HG03175 (cell line): ENCODE measurements around the gene TTLL4.
"Not testable (repeated sequence)": the region's sequence is repeated elsewhere in the genome, so short reads cannot be mapped to it uniquely, and the experiment has no call there.

ENCODE experiments used
- ATAC-seq: cut with Tn5 transposase; IDR thresholded peaks from one replicate; pipeline ENCODE4 v1.9.1; 2021; ENCODE audit warnings: mild to moderate bottlenecking, moderate library complexity; ENCODE audit not compliant: unreplicated experiment

Gene TTLL4

DNA sequence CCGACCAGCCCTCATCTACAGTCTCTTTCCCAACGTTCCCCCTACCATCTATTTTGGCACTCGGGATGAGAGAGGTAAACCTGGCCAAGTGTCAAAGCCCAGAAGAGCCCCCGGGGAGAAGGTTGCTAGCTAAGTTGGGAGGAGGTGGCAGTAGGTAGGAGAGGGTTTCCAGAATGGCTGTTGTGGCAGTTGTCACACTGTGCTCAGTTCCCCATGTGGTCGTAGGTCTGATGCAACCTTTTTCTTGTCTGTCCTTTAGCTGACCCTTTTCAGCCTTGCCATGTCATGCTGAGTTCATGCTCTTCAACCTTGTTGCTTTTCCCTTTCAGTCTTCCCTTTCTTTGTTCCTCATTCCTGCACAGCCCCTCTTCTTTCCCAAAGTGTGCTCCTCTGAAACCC is 34.5 kb downstream of the TTLL4 start:
- ATAC-seq = no peak

DNA sequence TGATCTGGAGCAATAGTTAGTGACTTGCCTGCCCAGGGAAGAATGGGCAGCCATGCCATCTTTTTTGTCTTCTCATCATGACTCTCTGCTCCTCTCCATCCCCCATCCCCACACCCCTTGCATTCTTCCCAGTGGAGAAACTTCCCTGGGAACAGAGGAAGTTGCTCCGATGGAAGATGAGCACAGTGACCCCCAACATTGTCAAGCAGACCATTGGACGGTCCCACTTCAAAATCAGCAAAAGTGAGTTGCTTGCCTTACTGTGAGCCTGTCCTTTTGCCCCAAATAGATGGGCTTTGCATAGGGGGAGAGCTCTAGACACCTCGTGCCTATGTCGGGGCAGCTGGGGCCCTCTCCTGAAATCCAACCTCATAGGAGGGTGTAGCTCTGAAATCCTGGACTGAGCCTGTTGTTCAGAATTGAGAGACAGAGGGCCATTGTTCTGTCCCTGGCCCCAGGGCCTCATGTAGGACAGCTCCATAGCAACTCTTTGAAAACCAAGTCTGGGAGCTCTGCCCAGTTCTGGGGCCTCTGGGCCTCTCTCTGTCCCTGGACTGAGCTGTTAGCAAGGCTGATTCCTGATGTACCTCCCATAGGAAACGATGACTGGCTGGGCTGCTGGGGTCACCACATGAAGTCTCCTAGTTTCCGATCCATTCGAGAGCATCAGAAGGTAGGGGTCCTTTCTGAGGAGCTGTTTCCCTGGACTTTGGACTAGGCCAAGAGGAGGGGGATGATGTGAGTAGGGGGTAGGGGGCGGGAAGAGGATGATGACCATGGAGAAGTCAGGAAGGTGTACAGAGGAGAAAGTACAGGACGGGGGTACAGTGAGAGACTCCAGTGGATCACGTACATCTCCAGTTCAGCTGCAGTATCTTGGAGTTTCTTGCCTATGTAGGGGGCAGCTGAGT is 35.2 kb downstream of the TTLL4 start:
- no peak for ATAC-seq

DNA sequence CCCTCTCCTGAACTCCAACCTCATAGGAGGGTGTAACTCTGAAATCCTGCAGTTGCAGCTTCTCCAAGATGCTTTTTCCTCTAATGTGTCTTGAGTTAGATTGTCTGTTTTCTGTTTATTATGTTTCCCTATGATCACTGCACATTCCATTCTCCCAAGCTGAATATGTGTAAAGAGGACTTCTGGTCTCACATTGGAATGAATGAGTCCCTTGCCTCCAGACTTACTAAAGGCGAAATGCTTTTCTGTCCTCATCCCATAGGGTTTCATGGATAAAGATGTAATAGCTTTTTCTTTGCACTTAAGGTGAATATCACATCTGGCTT is 35.8 kb downstream of the TTLL4 start:
- no peak for ATAC-seq

DNA sequence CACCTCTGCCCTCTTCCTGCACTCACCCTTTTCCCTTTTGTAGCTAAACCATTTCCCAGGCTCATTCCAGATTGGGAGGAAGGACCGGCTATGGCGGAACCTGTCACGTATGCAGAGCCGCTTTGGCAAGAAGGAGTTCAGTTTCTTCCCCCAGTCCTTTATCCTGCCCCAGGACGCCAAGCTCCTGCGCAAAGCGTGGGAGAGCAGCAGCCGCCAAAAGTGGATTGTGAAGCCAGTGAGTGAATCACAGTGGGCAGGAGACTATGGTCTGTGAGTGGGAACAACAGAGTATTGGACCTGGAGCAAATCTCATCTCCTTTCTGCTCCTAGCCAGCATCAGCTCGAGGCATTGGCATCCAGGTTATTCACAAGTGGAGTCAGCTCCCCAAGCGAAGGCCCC is 36.3 kb downstream of the TTLL4 start:
- no peak for ATAC-seq

DNA sequence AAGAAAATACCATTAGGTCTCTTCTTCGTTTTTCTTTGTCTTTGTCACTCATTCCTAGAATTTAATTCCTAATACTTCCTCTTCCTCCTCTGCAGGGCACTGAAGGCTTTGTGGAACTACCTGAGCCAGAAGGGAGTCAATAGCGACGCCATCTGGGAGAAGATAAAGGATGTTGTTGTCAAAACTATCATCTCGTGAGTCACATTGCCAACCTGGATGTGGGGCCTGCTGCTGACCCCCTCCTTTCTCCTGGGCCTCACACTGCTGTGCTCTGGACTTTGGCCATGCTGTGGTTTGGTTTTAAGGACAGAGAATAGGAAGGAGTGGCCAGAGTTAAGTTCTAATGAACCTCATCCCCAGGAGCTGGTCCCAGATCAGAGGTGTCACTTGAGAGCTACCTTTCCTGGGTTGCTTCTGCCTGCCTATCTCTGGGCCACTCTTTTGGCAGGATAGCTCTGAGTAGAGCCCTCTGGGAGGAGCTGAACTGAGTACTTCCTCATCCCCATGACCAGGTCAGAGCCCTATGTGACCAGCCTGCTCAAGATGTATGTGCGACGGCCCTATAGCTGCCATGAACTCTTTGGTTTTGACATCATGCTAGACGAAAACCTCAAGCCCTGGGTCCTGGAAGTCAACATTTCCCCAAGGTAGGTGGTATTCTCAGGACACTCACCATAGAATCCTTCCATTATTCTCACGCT is 38.3 kb downstream of the TTLL4 start:
- ATAC-seq = no peak

DNA sequence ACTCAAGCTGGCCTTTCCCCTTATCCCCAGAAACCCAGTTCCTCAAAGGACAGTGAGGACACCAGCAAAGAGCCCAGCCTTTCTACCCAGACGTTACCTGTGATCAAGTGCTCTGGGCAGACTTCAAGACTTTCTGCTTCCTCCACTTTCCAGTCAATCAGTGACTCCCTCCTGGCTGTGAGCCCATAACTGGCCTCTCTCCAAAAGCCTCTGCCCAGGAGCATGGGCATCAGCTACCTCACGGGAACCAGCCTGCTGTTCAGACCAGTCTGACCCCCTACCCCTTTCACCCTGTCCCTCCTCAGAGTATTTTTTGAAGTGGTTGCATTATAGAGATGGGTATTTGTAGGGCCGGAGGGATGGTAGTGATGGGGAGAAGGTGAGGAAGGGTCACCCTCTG is 43.6 kb downstream of the TTLL4 start:
- no peak for ATAC-seq

DNA sequence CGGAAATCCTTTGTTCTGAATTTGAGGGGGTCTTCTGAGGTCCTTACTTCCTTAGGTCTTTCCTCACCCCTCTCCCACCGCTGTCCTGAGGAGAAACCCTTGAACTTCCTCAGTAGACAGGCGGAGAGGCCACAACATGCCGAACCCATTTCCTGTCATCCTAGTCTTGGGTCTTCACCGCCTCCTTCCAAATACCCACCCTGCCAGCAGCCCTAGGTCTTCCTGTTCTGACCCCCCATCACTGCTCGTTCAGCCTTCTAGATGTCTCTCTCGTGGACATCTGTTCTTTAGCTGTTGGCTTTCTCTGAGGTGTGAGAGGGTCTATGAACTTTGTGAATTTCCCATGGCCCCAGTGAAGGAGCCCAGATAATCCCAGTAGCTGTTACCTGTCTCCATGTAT is 44.1 kb downstream of the TTLL4 start:
- no peak for ATAC-seq

DNA sequence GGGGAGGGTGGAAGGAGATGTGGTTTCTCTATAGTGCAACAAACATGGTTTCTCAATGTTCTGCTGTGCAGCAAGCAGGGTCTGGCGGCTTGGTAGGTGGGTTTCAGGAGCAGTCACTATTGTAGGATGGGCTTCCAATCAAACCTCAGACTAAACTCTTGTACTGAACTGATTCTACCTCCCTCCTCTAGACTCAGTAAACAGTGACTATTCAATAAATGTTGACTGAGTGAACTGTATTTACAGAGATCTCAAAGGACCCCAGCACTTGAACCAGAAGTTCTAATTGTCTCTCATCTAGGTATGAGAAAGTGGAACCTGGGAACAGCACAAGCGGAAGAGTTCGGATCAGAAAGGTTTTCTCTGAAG is 44.5 kb downstream of the TTLL4 start:
- no peak for ATAC-seq

DNA sequence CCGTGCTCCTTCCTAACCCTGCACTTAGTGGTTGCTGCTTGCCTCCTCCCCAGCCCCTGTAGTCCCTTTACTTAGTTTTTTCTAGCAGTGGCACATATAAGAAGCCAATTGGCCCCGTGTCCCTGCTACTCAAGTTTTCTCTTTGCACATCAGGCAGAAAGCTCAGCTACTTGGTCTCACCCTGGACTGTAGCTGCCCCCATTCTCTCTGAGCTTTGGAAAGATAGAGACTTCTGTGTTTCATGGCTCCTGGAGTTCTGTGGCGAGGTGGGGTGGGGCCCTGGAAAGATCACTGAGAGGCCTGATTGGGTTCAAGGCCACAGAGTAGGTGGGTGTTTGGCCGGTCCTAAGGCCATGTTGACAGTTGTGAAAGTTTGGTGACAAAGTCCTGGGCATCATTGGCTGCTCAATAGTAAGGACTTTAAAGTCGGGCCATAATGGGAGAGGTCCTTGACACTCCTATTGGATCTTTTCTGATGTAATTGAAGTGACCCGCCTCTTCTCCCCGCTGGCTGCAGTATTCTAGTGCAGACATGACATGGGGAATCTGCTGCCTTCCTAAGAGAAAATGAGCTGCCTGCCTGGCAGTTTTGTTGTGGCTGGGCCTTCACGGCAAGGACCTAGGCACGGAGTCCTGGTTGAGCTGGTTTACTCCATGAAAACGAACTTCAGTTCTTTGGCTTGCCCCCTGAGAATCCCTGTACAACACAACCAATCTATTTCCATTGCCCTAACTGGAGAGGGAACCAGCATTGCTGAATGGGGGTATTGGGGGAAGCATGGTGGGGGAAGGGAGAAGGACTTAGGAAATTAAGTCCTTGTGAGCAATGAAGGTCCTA is 45.2 kb downstream of the TTLL4 start:
- ATAC-seq = no peak

DNA sequence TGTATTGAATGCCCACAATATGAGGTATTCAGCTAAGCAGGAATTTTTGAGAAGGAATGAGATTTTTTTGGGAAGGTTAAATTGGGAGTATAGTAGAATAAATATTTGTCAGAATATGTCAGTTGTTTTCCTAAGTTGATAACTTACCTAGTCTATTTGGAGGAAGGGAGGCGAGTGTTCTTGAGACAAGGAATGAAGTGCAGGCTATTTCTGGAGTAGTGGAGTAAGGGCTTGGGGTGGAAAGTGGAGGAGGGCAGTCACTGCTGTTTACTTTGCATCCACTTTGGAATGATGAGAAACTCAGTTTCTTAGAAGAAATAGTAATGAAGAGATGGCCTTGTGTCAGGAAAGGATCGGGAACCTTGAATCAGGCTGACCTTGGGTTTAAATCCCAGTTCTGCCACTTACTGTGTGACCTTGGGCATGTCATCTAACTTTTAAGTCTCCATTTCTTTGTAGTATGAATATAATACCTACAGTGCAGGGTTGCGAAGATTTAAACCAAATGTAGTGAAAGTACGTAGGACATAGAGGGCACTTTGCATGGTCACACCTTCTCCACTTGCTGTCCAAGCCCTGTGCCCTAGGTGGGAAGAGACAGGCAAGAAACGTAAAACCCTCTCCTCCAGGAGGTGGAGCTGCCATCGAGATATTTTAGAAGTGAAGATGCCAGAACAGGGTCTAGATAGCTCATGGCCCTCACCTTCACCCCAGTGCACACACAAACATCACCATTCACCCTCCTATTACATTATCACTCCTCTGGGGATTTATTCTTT is 46.2 kb downstream of the TTLL4 start:
- ATAC-seq = no peak

DNA sequence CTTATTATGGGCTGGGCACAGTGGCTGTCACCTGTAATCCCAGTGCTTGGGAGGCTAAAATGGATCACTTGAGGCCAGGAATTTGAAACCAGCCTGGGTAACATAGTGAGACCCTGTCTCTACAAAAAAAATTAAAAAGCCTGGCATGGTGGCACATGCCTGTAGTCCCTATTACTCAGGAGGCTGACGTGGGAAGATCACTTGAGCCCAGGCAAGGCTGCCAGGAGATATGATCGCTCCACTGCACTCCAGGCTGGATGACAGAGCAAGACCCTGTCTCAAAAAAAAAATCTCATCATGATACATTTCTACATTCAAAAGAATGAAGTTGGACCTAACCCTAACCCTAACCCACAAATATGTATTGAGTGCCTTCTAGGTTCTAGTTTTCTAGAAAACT is 51.2 kb downstream of the TTLL4 start:
- ATAC-seq = no peak

DNA sequence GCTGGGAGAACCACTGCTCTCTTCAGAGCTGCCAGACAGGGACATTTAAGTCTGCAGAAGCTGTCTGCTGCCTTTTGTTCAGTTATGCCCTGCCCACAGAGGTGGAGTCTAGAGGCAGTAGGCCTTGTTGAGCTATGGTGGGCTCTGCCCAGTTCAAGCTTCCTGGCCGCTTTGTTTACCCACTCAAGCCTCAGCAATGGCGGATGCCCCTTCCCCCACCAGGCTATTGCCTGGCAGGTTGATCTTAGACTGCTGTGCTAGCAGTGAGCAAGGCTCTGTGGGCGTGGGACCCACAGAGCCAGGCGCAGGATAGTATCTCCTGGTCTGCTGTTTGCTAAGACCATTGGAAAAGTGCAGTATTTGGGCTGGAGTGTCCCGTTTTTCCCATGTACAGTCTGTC is 62.1 kb downstream of the TTLL4 start:
- ATAC-seq = not testable (repeated sequence)

DNA sequence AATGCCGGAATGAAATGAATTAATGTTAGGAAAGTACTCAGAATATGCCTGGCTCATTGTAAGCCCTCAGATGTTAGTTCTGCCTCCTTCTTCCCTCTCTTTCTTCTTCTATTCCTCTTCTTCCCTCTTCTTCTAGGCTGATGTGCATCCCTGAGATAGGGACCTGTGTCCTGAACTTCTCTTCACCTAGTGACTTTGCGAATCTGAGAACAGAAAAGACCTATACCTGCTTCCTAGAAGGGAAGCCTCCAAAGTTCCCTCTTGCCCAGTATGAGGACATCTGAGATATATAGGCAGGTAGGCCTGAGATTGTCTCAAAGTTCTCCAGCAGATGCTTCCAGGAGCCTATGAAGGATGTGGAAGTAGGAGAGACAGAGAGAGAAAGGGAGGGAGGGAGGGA is 63.2 kb downstream of the TTLL4 start:
- no peak for ATAC-seq

DNA sequence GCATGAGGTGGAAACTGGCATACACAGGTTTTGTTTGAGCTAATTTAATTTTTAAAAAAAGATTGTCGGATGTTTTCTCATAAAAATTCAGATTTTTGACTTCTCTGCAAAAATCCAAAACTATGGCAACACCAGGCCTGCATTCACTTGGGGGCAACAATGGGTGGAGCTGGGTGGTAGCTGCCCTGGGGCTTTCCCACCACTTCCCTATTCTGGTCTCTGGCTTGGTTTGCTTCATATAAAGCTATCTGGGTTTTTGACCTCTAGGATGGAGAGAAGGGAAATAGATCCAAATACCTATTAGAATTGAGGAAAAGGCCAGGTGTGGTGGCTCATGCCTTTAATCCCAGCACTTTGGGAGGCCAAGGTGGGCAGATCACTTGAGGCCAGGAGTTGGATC is 65.9 kb downstream of the TTLL4 start:
- no peak for ATAC-seq

DNA sequence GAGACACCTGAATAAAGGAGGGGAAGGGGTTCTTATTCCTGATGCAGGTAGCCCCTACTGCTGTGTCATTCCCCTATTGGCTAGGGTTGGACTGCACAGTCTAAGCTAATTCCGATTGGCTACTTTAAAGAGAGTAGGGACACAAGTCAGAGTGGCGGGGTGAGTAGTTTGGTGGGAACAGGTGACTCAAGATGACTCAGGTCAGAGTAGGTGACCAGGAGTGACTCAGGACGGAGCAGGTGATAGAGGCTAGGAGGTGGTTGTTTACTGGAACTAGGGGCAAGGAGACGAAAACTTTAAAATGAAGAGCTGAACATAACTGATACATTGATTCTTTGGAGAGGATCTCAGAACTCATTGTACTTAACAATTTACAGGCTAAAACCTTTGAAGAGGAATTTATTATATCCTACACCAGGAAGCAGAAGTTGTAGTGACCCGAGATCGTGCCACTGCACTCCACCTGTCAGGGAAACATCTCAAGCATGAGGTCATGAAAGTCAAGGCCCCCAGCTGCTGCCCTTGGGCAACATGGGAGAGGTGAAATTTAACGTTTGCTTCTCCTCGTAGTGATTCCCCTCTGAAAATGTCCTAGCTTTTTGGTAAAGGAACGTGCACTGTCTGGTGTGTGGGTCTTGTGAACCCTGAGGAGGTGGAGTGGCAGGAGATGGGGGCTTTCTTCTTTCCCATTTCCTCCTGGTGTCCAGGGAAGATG is 66.8 kb downstream of the TTLL4 start:
- ATAC-seq = no peak

DNA sequence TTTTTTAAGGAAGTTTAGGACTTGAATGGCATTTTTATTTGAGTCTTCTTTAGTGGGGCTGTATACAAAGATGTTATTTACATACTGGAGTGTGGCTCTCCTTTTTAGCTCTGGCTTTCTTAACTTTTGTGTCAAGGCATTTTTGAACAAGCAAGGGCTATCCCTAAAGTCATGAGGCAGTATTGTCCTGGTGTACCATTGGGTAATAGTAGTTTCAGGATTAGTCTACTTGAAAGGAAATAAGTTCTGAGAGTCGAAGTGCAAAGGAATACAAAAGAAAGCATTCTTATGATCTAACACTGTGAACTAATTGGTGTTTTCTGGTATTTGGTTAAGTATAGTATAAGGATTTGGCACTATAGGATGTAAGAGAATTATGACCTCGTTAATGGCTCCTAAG is 69.4 kb downstream of the TTLL4 start:
- ATAC-seq = no peak

DNA sequence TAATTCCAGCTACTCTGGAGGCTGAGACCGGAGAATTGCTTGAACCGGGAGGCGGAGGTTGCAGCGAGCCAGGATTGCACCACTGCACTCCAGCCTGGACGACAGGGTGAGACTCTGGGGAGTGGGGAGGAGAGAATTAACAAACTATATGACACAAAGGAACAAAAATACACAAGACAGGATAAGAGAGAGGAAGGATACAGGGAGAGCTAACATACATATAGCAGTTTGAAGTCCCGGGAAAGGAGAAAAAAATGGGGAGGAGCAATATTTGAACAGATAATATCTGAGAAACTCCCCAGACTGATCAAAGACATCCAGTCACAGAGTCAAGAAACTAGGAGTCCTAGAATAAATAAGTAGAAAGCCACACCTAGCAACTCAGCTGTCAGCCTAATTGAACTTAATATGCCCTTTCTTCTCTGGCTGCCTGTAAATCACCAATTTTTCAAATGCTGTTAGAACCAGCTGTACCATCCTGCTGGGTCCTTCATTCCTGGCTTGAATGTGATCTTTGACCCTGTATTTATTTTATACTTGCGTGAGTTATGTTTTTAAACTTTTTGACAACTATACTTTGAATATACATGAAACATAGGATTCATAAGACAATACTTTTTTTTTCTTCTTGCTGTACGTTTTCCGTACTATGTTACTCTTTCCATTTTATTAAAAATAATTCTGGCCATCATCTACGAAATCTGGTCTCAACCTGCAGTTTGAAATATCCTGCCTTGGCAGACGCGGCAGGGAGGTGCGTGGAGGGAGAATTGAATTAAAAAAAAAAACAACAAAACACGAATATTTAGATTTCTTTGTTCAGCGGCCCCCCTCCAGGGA is 70.4 kb downstream of the TTLL4 start:
- ATAC-seq = no peak

DNA sequence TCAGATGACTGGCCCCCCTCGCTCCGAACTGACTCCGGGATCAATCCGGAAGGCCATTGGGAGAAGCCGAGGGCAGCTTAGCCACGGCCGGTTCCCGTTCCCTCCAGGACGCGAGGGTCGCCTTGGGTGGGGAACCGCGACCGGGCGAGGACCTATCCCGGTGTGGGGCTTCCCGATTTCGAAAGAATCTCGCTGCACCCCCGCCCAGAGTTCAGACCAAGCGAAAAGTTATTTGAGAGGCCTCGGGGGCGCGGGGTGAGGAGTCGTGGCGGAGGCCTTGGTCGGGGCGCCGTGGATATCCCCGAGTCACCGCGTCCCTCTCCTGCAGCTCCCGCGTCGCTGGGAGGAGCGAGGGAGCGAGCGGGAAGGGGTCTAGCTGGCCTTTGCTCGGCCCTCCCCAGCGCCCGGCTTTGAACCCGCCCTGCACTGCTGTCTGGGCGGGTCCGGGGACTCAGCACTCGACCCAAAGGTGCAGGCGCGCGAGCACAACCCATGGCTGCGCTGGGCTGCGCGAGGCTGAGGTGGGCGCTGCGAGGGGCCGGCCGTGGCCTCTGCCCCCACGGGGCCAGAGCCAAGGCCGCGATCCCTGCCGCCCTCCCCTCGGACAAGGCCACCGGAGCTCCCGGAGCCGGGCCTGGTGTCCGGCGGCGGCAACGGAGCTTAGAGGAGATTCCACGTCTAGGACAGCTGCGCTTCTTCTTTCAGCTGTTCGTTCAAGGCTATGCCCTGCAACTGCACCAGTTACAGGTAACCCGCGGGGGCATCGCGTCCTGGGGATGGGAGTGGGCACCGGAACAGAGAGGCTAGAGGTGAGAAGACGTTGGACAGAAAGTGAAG is 71.3 kb downstream of the TTLL4 start, which contains the start of gene CYP27A1:
CYP27A1 (plus strand) TSS at position 457 of the 837 bp plus-strand sequence; CDS start at position 493, 36 bp downstream.
- ATAC-seq = no peak

DNA sequence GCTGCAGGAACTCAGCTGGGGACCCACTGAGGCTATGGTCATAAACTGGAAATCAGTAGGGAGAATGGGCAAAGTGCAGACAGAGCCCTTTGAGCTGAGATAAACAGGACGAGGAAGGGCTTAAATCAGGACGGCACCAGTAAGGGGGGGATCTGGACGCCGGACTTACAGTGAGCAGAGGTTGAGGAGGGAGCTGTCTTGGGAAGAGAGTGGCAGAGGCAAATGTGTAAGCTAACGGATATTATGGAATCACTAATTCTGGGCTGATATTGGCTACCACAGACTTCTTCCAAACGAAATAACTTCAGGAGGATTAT is 71.9 kb downstream of the TTLL4 start:
- ATAC-seq = no peak
